HFF-Myc (cell line): Measurements from ENCODE around the gene SEMA5A.
A peak's percentile ranks its signal among the peaks of the same experiment; 100 is the strongest.

Experiments used
- DNase-seq: peaks from one replicate; pipeline ENCODE4 v3.0.0-alpha.2; 2011; ENCODE audit warnings: low read depth; ENCODE audit errors: extremely low read depth
- H3K4me3 ChIP-seq: replicated peaks from 2 replicates; pipeline ENCODE4 v1.5.1; 2011; ENCODE audit warnings: low read depth, mild to moderate bottlenecking, control low read depth, low read length
- TF ChIP-seq, protein P1 (sequence below): IDR thresholded peaks from 2 replicates; pipeline ENCODE4 v1.5.1; 2012; ENCODE audit warnings: mild to moderate bottlenecking, low read depth, low read length, control low read depth; ENCODE audit errors: missing control alignments

Gene SEMA5A

DNA sequence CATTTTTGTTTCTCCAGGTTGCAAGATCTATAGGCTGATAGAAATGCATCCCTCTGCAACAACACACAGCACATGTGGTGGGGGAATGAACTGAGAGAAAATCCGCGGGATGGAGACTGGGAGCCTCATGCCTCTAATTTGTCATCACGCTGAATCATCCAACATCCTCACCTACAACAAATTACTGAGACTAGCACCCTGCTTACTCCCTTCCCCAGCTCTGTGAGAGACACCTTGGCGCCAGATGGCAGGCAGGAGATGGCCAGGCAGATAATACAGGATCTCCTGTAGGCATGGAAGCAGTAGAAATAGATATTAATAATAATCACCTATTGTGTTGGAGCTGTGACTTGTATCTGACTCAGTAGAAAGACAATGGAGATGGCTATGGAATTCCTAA lies 276.9 kb downstream of the SEMA5A start:
- DNase-seq: no peak
- no peak overlapping the region for H3K4me3 ChIP-seq
- TF ChIP-seq, protein P1, sequence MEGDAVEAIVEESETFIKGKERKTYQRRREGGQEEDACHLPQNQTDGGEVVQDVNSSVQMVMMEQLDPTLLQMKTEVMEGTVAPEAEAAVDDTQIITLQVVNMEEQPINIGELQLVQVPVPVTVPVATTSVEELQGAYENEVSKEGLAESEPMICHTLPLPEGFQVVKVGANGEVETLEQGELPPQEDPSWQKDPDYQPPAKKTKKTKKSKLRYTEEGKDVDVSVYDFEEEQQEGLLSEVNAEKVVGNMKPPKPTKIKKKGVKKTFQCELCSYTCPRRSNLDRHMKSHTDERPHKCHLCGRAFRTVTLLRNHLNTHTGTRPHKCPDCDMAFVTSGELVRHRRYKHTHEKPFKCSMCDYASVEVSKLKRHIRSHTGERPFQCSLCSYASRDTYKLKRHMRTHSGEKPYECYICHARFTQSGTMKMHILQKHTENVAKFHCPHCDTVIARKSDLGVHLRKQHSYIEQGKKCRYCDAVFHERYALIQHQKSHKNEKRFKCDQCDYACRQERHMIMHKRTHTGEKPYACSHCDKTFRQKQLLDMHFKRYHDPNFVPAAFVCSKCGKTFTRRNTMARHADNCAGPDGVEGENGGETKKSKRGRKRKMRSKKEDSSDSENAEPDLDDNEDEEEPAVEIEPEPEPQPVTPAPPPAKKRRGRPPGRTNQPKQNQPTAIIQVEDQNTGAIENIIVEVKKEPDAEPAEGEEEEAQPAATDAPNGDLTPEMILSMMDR: no peak

DNA sequence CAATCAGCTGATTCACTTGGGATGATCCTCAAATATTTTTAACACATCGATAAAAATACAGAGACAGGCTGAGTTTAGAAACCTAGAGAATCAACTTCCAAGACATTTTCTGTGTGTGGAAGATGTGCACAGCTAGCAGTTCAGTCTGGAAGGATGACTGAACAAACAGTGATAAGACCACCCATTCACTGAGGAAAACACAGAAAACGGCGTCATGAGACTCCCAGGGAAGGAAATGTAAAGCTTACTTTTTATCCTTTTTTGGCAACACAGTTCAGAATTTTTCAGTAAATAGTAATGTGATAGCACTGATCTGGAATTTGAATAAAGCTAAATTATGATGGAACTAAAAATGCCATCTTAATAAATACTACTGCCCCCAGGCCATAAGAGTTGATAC lies 277.6 kb downstream of the SEMA5A start:
- no peak for DNase-seq
- TF ChIP-seq, protein P1: no peak

DNA sequence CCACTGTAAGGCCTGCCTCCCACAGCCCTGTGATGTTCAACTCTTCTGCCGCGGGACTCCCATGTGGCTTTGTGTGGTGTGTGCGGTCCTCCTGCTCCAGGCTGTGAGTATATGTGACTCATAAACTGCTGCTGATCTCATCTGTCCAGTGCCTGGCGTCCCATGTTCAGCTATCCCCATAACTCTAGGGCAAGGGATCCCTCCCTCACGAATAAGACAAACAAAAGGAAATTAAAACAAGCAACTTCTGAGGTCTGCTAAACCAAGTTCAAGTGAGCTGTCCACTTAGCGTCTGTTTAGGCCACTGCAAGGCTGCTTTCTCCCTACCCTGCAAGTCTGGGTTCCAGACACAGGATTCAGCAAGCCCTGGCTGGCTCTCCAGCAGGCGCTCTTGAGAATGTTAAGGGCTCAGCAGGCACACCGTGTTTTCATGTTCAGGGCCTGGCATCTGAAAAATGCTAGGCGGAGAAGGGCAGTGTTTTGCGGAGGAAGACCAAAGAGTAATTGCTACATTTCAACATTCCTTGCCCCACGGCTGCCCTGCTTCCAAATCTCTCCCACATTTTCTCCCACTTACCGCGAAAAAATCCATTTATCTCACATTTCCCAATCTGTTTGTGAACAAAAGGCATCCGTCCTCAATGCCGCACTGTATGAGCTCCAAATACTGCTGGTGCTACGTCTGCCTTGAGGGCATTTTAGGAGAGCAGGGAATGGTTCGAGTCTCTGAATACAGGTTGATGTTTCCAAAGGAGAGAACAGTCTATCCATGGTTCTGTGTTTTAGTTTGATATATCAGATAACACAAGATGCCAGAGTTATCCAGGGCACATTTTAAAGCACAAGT lies 280.2 kb downstream of the SEMA5A start:
- peak overlapping the region; percentile 20 for H3K4me3 ChIP-seq
- peak; percentile 85 for DNase-seq
- TF ChIP-seq, protein P1: no peak

More for the DNA sequence above, 277.6 kb downstream of the SEMA5A start:
- no peak overlapping the region for H3K4me3 ChIP-seq

DNA sequence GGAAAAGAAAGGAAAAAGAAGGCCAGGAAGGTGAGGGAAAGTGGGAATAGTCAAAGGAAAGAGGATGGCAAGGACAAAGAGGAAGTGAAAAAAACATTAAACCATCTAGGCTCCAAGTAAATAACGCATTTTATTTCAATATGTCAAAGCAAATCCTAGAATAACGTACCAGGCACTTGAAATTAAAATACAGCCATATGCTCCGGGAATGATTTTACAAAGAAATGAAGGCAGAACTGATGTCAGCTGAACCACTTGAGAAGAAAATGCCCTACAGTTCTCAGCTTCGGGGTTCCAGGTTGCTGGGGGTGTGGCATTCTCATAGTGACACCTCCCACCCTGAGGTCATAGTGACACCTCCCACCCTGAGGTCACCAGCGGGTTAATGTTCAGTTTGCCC lies 281.6 kb downstream of the SEMA5A start:
- TF ChIP-seq, protein P1: no peak
- no peak overlapping the region for H3K4me3 ChIP-seq
- DNase-seq: no peak

GRCh38 chr5:9263656-9264055 lies 282.2 kb downstream of the SEMA5A start:
- TF ChIP-seq, protein P1: no peak
- DNase-seq: no peak

GRCh38 chr5:9251379-9251980 lies 294.4 kb downstream of the SEMA5A start:
- no peak overlapping the region for H3K4me3 ChIP-seq
- TF ChIP-seq, protein P1: no peak
- DNase-seq: no peak

More at GRCh38 chr5:9263656-9264055, 282.2 kb downstream of the SEMA5A start:
- no peak overlapping the region for H3K4me3 ChIP-seq

GRCh38 chr5:9249231-9249630 lies 296.6 kb downstream of the SEMA5A start:
- DNase-seq: no peak
- H3K4me3 ChIP-seq: no peak overlapping the region
- TF ChIP-seq, protein P1: no peak
